Endodermal cell (in vitro differentiated cells): ENCODE results near the gene BMPR1B. TPM values are rescaled to one million over a fixed set of nuclear protein-coding genes. Genes with fewer than 3 reads are reported as not detected.

ENCODE experiments used
- DNase-seq: peaks from one replicate; pipeline ENCODE4 v3.0.0-alpha.2; 2017
- H3K27ac ChIP-seq: 2 replicates; pipeline ENCODE4 v1.5.1; 2013; ENCODE audit warnings: mild to moderate bottlenecking, low read depth, low read length, moderate library complexity
- H3K27me3 ChIP-seq: 2 replicates; pipeline ENCODE4 v1.6.1; 2013; ENCODE audit warnings: mild to moderate bottlenecking, low read length, moderate library complexity; ENCODE audit not compliant: insufficient read depth, control insufficient read depth, poor library complexity, severe bottlenecking
- H3K36me3 ChIP-seq: 2 replicates; pipeline ENCODE4 v1.7.0; 2013; ENCODE audit warnings: mild to moderate bottlenecking, low read length, moderate library complexity; ENCODE audit not compliant: control insufficient read depth, insufficient read depth
- H3K4me1 ChIP-seq: one replicate; pipeline ENCODE4 v1.7.0; 2013; ENCODE audit warnings: low read length; ENCODE audit not compliant: control insufficient read depth, insufficient read depth
- H3K4me3 ChIP-seq: 2 replicates; pipeline ENCODE4 v1.5.1; 2013; ENCODE audit warnings: mild to moderate bottlenecking, low read length, moderate library complexity
- H3K9ac ChIP-seq: 2 replicates; pipeline ENCODE4 v1.6.1; 2013; ENCODE audit warnings: mild to moderate bottlenecking, low read length, moderate library complexity; ENCODE audit not compliant: poor library complexity, severe bottlenecking; ENCODE audit errors: extremely low read depth
- H3K9me3 ChIP-seq: 2 replicates; pipeline ENCODE4 v1.6.1; 2013; ENCODE audit warnings: mild to moderate bottlenecking, low read length, moderate library complexity; ENCODE audit not compliant: control insufficient read depth
- H3K27ac Mint-ChIP-seq: 2 replicates; pipeline ENCODE4 v1.8.0; 2020; ENCODE audit warnings: mixed read lengths
- H3K27me3 Mint-ChIP-seq: 2 replicates; pipeline ENCODE4 v1.8.0; 2021; ENCODE audit warnings: mild to moderate bottlenecking, mixed read lengths; ENCODE audit not compliant: insufficient read depth
- H3K36me3 Mint-ChIP-seq: 2 replicates; pipeline ENCODE4 v1.8.0; 2020; ENCODE audit warnings: low read depth, mixed read lengths
- H3K4me1 Mint-ChIP-seq: 2 replicates; pipeline ENCODE4 v1.8.0; 2020; ENCODE audit warnings: mixed read lengths
- H3K4me3 Mint-ChIP-seq: 2 replicates; pipeline ENCODE4 v1.8.0; 2020; ENCODE audit warnings: mild to moderate bottlenecking, moderate library complexity, mixed read lengths
- H3K9me3 Mint-ChIP-seq: 2 replicates; pipeline ENCODE4 v1.8.0; 2020; ENCODE audit warnings: mild to moderate bottlenecking, mixed read lengths
- WGBS, 2 experiments: methylation state at CpG; one replicate each; pipeline versions ENCODE4 v1.1.5 to v1.1.7; 2013; ENCODE audit warnings: missing lambda C conversion rate in 2 of 2, mixed read lengths in 1 of 2; ENCODE audit not compliant: insufficient coverage in 1 of 2, insufficient read length in 1 of 2; 5-methylcytosine and 5-hydroxymethylcytosine counted together
- total RNA-seq, 2 donors: library from RNA; stranded (reverse); fragmentation: NEBNext Ultra II Directional in 1 of 2; extraction: Animal tissue kit (Norgen Biotek cat#: 25700) in 1 of 2; gene quantifications; 2 replicates in 1 of 2; 3 replicates in 1 of 2; pipeline ENCODE4 v1.2.1, GENCODE V29; 2021
- TF ChIP-seq, protein P1 (sequence below): fragments of 200-600 bp; sonication (generic); conservative IDR thresholded peaks from 2 replicates; pipeline ENCODE4 v1.5.0; 2021; ENCODE audit warnings: antibody characterized with exemption, mild to moderate bottlenecking

Gene BMPR1B
- total RNA-seq, 2 donors from 2014 or later: 2.8 to 3.6 TPM

DNA sequence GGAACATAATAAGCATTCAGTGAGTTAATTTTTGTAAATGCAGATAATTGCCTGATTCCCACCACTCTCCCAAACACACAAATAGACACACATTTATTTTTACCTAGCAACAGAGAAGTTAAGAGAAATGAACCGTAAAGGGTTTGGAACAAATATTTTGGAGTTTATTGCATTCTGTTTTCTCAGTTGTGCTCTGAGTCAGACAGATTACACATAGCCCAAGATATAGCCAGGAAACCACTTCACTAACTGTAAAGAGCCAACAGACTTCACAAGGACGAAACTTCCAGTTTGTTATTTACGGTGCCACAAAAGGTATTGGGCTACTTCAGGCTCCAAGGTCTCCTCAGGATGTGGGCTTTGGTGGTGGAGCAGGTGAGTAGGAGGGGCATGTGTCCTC is 217.0 kb downstream of the BMPR1B start:
- 97 to 99% methylated on average over 3 of the region's 3 CpGs for WGBS, 2 experiments
- Mint-ChIP-seq H3K27ac (no peak overlapping the region), H3K27me3 (no peaks in the 10 kb centered on the region), H3K4me3 (no peak overlapping the region), H3K36me3 (no peaks in the 10 kb centered on the region), H3K9me3 (no peaks in the 10 kb centered on the region), H3K4me1 (peaks cover 14% of the 10 kb centered on the region)
- no peak overlapping the region for H3K4me3 ChIP-seq
- H3K9ac ChIP-seq: no peak overlapping the region
- H3K27ac ChIP-seq: no peak overlapping the region
- no peaks in the 10 kb centered on the region for H3K9me3 ChIP-seq
- no peak for DNase-seq
- no peaks in the 10 kb centered on the region for H3K36me3 ChIP-seq
- H3K4me1 ChIP-seq: no peaks in the 10 kb centered on the region
- H3K27me3 ChIP-seq: no peaks in the 10 kb centered on the region
- TF ChIP-seq, protein P1, sequence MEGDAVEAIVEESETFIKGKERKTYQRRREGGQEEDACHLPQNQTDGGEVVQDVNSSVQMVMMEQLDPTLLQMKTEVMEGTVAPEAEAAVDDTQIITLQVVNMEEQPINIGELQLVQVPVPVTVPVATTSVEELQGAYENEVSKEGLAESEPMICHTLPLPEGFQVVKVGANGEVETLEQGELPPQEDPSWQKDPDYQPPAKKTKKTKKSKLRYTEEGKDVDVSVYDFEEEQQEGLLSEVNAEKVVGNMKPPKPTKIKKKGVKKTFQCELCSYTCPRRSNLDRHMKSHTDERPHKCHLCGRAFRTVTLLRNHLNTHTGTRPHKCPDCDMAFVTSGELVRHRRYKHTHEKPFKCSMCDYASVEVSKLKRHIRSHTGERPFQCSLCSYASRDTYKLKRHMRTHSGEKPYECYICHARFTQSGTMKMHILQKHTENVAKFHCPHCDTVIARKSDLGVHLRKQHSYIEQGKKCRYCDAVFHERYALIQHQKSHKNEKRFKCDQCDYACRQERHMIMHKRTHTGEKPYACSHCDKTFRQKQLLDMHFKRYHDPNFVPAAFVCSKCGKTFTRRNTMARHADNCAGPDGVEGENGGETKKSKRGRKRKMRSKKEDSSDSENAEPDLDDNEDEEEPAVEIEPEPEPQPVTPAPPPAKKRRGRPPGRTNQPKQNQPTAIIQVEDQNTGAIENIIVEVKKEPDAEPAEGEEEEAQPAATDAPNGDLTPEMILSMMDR: no peak

DNA sequence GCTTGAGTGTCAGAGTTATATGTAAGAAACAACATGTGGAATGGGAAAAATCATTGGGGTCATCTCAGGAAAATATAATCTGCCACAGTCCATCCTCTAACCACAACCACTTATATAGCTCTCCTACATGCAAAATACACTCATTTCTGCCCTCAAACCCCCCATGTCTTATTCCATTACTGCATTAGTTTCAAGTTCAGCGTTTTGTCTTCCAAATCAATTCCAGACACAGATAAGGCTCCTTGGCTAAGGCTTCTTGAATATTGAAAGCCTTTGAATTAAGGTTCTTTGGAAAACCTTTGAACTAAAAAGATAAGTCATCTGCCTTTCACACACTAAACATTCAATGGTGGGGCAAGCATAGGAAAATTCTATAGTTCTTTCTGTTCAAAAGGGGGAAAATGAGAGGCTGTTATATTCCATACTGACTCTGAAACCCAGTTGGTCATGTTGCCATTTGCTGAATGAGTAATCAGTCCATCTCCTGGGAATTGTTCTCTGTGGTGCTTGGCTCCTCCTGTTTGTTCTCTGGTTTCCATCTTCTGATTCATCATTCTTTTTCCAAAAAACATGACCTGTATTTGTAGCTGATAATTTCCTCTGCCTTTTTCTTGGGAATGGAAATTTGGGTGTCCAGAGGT is 218.7 kb downstream of the BMPR1B start:
- Mint-ChIP-seq H3K27me3 (no peaks in the 10 kb centered on the region), H3K27ac (no peak overlapping the region), H3K36me3 (no peaks in the 10 kb centered on the region), H3K4me3 (no peak overlapping the region), H3K4me1 (peaks cover 14% of the 10 kb centered on the region), H3K9me3 (no peaks in the 10 kb centered on the region)
- Histone ChIP-seq H3K4me1 (no peaks in the 10 kb centered on the region), H3K27ac (no peak overlapping the region), H3K4me3 (no peak overlapping the region), H3K27me3 (no peaks in the 10 kb centered on the region), H3K9me3 (no peaks in the 10 kb centered on the region), H3K9ac (no peak overlapping the region), H3K36me3 (no peaks in the 10 kb centered on the region)
- WGBS, 2 experiments: 97% methylated on average over 1 of the region's 1 CpG; no CpG with 5 or more reads in 1 of the 2 experiments
- TF ChIP-seq, protein P1: no peak
- DNase-seq: no peak

DNA sequence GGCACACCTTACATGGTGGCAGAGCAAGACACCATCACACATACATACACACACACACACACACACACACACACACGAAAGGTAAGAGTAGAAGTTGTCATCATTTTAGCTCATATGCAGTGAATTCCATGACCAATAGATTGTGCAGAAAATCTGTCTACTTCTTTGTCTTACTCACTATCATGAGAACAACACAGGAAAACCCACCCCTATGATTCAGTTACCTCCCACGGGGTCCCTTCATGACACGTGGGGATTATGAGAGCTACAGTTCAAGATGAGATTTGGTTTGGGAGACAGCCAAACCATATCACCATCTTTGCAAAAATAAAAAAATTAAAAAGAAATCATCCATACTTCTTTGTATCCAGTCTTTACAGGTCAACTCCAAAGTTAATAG is 221.1 kb downstream of the BMPR1B start:
- H3K4me1 ChIP-seq: no peaks in the 10 kb centered on the region
- H3K27me3 Mint-ChIP-seq: no peaks in the 10 kb centered on the region
- TF ChIP-seq, protein P1: no peak
- no peak overlapping the region for H3K4me3 Mint-ChIP-seq
- H3K27ac Mint-ChIP-seq: no peak overlapping the region
- peaks cover 10% of the 10 kb centered on the region for H3K4me1 Mint-ChIP-seq
- H3K9ac ChIP-seq: no peak overlapping the region
- no peaks in the 10 kb centered on the region for H3K27me3 ChIP-seq
- no peaks in the 10 kb centered on the region for H3K9me3 ChIP-seq
- H3K4me3 ChIP-seq: no peak overlapping the region
- H3K27ac ChIP-seq: no peak overlapping the region
- 85% methylated on average over 3 of the region's 3 CpGs; no CpG with 5 or more reads in 1 of the 2 experiments for WGBS, 2 experiments
- no peak for DNase-seq
- H3K36me3 Mint-ChIP-seq: no peaks in the 10 kb centered on the region
- no peaks in the 10 kb centered on the region for H3K9me3 Mint-ChIP-seq
- H3K36me3 ChIP-seq: no peaks in the 10 kb centered on the region
